NCI-H524 (cell line): Measurements from ENCODE around the gene TRIM67.

Source experiments
- DNase-seq, 2 experiments: peaks; one replicate each; lab custom pipeline; 2025; lab: John Stamatoyannopoulos, UW

Gene TRIM67

DNA sequence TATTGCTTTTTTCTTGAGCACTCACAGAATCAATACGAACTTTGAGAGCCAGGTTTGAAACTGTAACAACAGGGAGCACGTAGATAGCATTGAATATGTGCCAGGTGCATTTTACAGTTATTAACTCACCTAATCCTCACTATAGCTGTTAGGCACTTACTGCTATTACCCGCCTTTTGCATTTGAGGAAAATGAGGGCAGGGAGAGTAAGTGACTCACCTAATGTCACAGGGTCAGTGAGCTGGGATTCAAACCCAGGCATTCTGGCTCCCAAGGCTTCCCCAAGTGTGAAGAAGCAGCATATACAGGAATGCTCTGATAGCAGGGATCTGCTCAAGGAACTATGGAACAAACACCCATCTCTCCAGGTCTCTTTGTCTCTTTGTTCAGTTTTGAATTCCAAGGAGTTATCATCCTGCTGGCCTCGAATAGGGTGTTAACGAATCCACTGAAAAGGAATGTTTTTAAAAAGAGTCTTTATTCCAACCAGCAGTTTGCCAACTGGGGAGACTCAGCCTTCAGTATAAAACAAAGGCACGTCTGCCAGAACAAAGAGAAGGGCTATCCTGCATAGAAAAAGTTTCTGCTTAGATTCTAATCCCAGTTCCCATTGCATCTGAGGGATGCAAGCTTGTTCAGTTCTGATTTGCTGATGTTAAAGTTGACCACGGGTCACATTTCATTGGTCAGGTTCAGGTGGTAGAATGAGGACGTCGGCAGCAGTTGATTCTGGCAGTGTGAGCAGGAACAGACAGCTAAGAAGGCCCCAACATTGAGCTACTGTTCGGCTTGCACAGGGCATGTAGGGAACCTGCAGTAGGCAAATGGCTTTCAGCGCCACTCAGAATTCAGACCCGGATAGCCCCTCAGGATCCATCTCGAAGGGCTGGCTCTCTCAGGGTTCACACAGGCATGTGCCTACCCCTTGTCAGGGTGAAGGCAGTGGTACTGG is 22.1 kb downstream of the TRIM67 start:
- DNase-seq = no peak

DNA sequence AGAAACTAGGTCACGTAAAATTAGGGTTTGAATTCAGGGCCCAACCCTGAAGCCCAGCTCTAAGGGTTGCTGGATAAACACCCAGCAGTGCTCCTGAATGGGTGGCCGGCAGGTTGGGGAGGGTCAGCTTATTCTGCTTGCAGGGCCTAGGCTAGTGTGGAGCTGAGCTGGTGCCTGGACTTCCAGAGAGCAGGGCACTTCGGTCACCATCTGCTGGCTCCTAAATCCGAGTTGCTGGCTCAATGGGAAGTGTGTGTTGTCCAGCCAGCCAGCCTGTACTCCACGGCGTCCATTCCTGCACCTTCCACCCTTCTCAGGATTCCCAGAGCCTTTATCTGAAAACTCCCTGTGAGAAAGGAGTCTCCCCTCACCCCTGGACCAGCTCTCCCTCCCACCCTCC is 23.0 kb downstream of the TRIM67 start:
- no peak for DNase-seq

DNA sequence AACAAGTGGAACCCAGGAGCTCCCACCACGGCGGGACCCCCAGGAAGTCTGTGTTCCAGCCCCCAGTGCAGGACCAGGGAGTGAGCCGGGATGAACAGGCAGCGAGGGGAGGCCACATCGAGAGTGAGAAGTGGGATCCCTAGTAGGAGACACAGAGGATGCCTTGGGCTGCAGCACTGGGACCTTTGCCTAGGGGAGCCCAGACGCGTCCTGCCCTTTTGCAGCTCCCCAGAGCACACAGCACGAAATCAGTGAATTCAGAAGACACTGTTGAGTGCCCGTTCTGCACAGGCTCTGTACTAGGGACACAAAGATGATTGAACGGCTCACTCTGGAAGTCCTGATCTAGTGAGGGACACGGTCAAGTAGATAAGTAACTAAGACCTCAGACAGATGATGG is 23.5 kb downstream of the TRIM67 start:
- DNase-seq = no peak

DNA sequence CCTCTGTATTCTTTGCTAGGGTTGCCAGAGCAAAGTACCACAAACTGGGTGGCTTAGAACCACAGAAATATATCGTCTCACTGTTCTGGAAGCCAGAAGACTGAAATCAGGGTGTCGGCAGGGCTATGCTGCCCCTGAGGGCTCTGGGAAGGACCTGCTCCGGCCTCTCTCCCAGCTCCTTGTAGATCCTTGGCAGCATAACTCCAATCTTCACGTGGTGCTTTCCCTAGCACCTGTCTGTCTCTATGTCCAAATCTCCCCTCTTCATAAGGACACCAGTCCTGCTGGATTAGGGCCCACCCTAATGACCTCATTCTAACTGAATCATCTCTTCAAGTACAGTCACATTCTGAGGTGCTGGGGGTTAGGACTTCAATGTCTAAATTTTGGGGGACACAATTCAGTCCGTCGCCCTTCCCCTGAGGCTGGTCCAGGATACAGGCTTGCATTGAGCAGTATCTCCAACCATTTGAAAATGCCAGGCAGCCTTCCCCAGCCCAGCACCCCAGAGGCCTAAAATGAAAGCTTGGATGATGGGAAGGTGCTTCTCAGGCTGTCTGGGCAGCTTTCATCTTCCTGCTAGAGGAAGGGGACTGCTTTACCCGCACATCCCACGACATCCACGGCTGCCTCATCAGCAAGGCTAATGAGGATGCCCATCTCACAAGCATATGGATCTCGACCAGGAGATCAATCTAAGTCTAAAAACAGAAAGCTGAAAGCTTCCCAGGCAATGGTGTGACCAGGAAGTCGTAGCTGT is 24.7 kb downstream of the TRIM67 start:
- DNase-seq = no peak

DNA sequence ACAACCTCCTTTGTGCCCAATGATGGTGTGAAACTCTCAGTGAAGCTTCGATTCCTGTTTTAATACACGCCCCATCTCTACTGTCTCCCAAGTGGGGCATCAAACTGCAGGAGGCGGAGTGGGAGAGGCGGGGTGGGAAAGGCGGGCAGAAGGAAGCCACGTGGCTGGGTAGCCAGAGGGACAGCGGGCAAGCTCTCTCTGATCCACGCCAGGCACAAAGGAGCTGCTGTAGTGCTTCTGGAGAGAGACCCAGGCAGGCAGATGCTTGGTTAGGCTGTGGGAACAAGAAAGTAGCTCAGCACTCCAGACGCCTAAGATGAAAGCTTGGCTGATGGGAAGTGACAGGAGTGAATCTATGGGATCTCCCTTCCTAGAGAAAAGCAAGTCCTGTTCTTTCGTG is 25.7 kb downstream of the TRIM67 start:
- DNase-seq = no peak

DNA sequence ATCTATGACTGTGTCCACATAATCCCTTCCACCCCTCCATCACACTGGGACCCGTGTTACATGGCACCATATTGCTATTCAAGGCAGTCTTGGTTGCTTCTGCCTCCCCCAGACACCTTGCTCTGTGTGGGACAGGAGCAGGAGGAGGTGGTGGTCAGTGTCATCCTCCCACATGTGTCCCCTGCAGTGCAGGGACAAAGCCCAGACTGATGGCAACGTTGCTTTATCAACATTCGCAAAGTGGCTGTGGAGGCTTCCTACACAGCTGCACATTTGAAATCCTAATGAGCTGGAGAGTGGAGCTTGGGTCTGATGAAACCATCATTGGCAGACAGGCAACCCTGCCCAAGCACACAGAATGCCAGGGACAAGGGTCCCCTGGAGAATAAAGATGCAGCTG is 26.2 kb downstream of the TRIM67 start:
- no peak for DNase-seq

DNA sequence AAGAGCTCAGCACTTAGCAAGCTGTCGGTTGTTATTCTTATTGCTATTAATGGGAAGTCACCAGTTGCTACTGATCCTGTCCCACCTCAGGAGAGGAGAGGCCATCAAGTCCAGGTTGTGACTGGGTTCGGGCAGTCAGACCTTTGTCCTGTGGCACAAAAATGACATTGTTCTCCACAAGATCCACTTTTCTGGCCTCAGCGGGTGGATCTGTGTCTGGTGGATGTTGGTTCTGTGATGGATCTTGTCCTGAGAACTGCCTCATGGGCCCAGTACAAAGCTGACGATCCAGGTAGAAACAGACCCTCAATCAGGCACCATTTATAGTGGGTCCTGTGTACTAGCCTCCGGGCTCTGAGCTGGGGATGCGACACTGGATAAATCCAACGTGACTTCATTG is 26.9 kb downstream of the TRIM67 start:
- no peak for DNase-seq

DNA sequence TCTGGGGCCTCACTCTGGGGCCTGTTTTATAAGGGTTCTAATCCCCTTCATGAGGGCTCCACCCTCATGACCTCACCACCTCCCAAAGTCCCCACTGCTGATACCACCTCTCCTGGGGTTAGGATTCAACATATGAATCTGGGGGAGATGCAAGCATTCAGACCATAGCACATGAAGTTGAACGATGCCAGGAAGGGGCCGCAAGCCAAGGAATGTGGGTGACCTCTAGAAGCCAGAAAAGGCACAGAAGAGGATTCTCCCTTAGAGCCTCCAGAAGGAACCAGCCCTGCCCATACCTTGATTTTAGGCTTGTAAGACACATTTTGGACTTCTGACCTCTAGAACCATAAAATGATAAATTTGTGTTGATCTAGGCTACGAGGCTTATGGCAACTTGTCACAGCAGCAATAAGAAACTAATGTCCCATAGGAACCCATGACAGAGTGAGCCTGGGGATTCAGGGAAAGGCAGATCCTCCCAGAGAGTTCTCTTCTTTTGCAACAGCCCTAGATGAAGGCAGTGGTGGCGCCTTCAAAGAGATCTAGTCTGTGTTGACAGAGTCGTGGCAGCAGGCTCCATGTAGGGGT is 27.9 kb downstream of the TRIM67 start:
- DNase-seq = no peak

DNA sequence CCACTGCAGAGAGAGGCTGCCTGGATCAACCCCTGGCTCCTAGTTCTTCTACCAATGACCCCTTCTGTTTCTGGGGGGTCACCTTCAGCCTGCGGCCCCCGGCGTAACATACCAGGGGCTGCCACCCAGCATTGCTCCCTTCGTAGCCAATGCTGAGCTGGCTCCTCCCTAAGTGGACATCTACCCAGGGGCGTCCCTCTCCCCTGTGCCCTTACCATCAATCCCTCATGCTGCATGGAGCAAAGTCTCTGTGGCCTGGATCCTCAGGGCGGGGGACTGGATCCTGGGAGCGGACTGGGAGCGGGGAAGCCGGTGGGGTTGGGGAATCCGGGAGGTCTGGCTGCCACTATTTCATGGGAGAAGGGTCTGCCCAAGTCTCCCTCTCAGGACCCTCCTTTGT is 28.6 kb downstream of the TRIM67 start:
- no peak for DNase-seq

DNA sequence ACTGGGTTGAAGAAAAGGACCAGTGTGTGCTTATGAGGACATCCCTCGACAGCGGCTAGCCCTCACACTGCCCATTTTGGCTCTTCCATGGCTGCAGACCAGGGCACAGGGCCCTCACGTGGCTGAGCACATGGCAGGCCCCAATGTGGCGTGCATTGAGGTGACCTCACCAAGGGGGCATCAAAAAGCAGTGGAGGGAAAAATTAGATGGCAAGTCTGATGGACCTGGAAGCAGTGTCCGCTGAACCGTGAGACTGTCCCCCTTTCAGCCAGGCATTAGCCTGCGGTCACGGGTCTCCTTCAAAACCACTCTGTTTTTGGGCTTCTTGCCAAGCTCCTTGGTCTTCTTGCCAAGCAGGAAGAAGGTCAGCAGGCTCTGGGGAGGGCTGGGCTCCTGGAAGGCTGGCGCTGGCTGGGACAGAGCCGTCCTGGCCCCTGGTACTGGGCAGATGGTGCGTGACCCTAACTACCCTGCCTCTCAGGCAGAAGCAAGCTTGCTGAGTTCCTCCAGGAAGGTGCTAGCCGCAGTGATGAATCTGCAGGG is 30.8 kb downstream of the TRIM67 start:
- DNase-seq = no peak

DNA sequence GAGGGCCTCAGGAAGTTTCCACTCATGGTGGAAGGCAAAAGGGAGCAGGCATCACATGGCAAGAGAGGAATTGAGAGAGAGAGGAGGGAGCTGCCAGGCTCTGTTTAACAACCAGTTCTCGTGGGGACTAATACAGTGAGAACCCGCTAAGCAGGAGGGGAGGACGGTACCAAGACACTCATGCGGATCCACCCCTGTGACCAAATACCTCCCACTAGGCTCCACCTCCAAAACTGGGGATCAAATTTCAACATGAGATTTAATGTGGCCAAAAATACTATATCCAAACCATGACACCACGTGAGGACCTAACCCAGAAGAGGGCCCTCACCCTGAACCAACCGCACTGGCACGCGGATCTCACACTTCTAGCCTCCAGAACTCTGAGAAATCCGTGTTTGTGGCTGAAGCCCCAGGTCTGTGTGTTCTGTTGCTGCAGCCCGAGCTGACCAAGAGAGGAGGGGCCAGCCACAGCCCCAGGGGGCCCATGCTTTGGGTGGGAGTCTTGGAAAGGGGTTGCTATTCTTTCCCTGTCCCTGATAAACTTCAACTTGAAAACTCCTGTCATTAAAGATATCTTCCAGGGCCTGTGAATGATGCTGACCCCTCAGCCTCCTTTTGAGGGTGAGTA is 32.0 kb downstream of the TRIM67 start:
- no peak for DNase-seq

DNA sequence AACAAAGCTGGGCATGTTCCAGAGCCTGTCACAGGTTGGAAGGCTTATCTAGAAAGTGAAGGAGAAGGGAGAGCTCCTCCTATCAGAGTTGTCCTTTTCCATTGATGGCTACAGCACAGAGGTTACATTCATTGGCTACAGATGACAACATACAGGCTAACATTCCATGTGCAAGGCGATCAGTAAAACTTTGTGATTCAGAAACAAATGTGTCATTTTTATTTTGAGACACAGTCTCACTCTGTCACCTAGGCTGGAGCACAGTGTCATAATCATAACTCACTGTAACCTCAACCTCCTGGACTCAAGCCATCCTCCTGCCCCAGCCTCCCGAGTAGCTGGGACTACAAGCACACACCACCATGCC is 32.6 kb downstream of the TRIM67 start:
- no peak for DNase-seq

DNA sequence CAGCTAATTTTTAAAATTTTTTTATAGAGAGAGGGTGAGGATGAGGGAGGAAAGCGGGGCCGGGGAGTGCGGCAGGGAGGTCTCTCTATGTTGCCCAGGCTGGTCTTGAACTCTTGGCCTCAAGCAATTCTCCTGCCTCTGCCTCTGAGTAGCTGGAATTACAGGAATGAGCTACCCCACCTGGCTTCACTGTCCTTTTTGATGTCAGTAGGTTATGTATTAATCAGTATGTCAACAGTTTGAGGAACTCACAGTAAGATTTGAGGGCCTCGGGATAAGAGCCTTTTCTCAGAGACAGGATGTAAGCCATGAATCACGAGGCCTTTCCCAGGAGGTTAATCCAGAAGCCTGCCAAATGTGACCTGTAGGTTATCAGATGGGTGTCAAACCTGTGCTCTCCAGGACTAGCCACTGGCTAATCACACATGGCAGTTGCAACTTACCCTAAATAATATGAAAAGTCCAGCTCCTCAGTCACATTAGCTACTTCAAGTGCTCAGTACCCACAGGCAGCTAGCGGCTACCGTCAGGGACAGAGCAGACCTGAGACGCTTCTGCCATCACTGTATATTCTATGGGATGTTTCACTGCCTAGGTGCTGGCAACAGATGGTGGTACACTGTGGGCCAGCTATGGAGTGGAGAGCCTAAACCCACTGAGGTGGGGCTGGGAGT is 33.1 kb downstream of the TRIM67 start:
- no peak for DNase-seq

DNA sequence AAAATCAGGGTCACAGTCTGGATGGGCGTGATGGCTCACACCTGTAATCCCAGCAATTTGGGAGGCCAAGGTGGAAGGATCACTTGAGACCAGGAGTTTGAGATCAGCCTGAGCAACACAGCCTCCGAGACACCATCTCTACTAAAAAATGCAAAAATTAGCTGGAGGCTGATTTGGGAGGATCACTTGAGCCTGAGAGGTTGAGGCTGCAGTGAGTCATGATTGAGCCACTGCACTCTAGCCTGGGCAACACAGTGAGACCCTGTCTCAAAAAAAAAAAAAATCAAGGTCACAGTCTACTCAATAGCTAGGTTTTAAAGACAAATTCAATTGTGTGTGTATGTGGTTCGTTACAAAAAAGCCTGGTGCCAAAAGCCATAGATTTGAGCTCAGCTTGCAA is 34.4 kb downstream of the TRIM67 start:
- no peak for DNase-seq

DNA sequence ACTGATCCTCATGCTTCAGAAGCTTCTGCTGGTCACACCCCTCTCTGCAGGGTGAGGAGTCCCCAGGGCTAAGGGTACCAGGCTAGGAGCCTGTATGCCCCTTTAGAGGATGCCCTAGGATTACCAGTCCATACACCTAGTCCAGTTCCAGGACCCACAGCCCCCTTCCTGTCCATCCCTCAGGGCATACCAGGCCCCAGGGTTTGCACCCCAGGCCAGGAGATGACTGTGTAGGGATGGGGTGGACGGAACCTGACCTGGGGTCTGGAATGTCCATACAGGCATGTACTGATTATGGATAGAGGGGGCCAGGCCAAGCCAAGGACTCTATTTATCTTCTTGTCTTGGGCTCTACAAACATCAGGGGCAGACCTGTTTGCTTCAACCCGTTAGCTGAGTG is 34.9 kb downstream of the TRIM67 start:
- no peak for DNase-seq

DNA sequence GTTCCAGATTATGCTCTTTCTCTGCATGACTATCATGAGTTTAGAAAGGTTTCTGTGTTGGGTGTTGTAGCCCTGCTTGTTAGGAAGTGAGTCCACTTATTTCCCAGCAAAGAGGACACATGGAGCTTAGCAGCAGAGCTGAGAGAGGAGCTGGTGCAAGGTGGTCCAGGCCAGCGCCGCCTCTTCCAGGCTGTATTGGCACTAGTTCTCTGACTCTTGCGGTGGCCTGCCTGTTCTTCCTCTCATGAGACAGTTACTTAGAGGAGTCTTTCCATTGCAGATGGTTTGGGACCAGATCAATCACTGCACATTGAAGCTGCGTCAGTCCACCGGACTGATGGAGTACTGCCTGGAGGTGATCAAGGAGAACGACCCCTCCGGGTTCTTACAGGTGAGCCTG is 38.0 kb downstream of the TRIM67 start:
- DNase-seq = no peak

DNA sequence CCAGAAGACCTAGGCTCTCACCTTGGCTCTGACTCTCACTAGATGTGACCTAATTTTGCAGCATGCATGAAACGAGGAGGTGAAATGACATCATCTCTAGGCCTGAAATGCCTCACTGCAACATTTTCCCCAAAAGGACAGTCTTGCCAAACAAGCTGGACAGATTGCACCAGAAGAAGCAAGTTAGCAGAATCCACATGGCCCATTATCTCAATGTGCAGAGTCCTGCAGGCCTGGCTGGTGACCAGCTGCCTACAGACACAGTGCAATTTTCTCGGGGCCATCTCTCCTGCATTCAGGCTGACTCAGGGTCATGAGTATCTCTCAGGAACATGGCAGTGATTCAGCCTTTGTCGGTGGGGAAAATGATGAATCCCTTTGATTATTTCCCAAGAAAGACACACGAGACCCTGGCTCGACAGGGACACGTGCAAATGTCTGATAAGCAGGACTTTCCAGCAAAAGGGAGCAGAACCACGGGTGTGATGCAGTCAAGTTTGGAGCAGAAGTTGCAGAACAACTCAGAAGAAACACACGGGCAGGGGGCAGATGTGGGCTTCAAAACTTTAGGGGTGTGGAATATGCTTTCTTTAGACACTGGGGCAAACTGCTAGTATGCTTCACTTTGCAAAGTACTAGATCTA is 38.7 kb downstream of the TRIM67 start:
- DNase-seq = no peak

DNA sequence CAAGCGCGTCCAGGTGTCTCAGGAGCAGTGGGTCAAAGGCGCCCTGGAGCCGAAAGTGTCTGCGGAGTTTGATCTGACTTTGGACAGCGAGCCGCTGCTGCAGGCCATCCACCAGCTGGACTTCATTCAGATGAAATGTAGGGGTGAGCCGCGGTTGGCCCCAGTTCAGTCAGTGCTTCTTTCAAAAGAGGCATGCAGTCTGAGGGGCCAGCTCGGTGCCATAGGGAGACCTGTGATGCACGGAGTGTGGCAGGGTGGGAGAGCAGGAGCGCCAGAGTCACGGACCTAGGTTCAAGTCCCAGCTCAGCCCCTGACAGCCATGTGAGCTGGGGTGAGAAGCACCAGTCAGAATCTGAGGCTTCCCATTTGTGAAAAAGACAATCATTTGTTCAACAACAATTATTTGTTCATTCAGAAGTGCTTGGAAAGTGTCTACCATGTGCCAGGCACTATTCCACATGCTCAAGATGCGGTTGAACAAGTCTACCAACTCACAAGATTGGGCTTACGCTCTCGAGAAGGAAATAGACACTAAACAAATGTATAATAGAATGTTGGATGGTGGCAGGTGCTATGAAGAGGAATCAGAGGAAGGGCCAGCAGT is 39.6 kb downstream of the TRIM67 start:
- DNase-seq = no peak

DNA sequence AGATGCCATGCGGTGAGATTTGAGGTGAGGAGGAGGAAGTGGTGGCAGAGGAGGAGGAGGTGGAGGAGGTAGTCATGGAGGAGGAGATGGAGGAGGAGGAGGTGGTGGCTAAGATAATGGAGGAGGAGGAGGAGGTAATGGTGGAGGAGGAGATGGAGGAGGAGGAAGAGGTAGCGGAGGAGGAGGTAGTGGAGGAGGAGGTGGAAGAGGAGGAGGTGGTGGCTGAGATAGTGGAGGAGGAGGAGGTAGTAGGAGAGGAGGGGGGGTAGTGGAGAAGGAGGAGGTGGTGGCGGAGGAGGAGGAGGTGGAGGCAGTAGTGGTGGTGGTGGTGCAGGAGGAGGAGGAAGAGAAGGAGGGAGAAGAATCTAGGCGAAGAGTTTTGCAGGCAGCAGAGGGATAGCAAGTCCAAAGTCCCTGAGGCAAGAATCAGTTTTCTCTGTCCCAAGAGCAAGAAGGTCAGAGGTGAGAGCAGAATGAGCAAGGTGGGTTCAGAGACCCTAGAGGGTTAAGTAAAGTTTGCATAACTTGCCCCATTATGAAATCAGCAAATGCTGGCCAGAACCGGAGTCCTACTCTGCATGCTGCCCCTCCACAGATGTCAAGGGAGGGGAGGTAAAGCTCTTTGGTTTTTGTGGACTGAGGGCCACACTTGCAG is 40.2 kb downstream of the TRIM67 start:
- DNase-seq = no peak
